SJSA1 (cell line): ENCODE measurements around the gene EBI3. TPM values are rescaled to one million over a fixed set of nuclear protein-coding genes. Genes with fewer than 3 reads are reported as not detected.
"Not testable (repeated sequence)": the region's sequence is repeated elsewhere in the genome, so short reads cannot be mapped to it uniquely, and the experiment has no call there.

ENCODE experiments used
- DNase-seq, 2 experiments: peaks; one replicate each; pipeline ENCODE4 v3.0.0-alpha.2; 2015 to 2020; ENCODE audit warnings: low spot score in 2 of 2, low read depth in 1 of 2
- H3K27ac ChIP-seq: fragments of 250-450 bp; sonication (Bioruptor Pico); 2 replicates; pipeline ENCODE4 v1.5.1; 2020; ENCODE audit warnings: mild to moderate bottlenecking, moderate library complexity
- H3K27me3 ChIP-seq: fragments of 250-450 bp; sonication (Bioruptor Pico); replicated peaks from 2 replicates; pipeline ENCODE4 v1.5.1; 2020; ENCODE audit warnings: mild to moderate bottlenecking, moderate library complexity
- H3K36me3 ChIP-seq: fragments of 250-450 bp; sonication (Bioruptor Pico); 2 replicates; pipeline ENCODE4 v1.5.1; 2020; ENCODE audit warnings: mild to moderate bottlenecking
- H3K4me1 ChIP-seq: fragments of 250-450 bp; sonication (Bioruptor Pico); replicated peaks from 2 replicates; pipeline ENCODE4 v1.6.1; 2021; ENCODE audit warnings: mild to moderate bottlenecking
- H3K4me3 ChIP-seq: fragments of 250-450 bp; sonication (Bioruptor Pico); 2 replicates; pipeline ENCODE4 v1.5.1; 2020; ENCODE audit warnings: mild to moderate bottlenecking
- H3K9me3 ChIP-seq: fragments of 250-450 bp; sonication (Bioruptor Pico); replicated peaks from 2 replicates; pipeline ENCODE4 v1.5.1; 2020; ENCODE audit warnings: mild to moderate bottlenecking
- total RNA-seq: library from RNA; depleted of rRNA; stranded (reverse); fragments of >200 nt; shearing (Covaris generic); gene quantifications from 2 replicates; pipeline ENCODE4 v1.2.3, GENCODE V29; 2014

The EBI3 gene
- total RNA-seq, 1 experiment from 2014 or later, result not detected

DNA sequence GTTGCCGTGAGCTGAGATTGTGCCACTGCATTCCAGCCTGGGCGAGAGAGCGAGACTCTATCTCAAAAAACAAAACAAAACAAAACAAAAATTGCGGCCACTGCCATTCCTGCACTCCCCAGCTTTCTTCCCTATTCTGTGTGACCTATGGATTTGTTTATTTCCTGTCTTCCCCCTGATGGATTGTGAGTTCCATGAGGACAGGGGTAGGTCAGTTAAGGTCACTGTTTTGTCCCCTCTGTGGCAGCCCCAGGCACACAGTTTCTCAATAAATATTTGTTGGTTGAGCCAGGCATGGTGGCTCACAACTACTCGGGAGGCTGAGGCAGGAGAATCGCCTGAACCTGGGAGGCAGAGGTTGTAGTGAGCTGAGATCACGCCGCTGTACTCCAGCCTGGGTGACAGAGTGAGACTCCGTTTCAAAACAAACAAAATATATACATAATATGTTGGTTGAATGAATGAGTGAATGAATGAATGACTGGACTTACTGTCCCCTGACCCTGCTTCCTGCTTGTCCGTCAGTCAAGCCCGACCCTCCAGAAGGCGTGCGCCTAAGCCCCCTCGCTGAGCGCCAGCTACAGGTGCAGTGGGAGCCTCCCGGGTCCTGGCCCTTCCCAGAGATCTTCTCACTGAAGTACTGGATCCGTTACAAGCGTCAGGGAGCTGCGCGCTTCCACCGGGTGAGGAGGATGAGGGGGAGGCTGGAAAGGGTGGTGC lies 5.0 kb downstream of the EBI3 start:
- H3K9me3 ChIP-seq, result no peaks in the 10 kb centered on the region
- H3K27ac ChIP-seq, result no peak overlapping the region
- H3K4me3 ChIP-seq, result no peak overlapping the region
- peaks cover 3% of the 10 kb centered on the region; the same call in 1 of the 2 replicates for H3K4me1 ChIP-seq
- no peaks in the 10 kb centered on the region for H3K36me3 ChIP-seq
- DNase-seq, result no peak
- no peaks in the 10 kb centered on the region for H3K27me3 ChIP-seq

DNA sequence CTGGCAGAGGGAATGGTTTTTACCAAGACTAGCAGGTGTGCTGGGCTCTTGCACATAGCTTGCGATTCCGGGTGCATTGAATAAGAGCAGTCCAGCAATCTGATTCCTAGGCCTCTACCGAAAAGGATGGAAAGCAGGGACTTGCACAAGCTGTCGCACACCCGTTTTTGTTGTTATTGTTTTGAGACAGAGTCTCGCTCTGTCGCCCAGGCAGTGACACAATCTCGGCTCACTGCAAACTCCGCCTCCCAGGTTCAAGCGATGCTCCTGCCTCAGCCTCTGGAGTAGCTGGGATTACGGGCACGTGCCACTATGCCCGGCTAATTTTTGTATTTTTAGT lies 5.5 kb downstream of the EBI3 start:
- H3K4me1 ChIP-seq, result no peaks in the 10 kb centered on the region
- H3K36me3 ChIP-seq, result no peaks in the 10 kb centered on the region
- no peaks in the 10 kb centered on the region for H3K9me3 ChIP-seq
- no peak overlapping the region for H3K4me3 ChIP-seq
- H3K27me3 ChIP-seq, result no peaks in the 10 kb centered on the region
- no peak for DNase-seq
- H3K27ac ChIP-seq, result no peak overlapping the region

DNA sequence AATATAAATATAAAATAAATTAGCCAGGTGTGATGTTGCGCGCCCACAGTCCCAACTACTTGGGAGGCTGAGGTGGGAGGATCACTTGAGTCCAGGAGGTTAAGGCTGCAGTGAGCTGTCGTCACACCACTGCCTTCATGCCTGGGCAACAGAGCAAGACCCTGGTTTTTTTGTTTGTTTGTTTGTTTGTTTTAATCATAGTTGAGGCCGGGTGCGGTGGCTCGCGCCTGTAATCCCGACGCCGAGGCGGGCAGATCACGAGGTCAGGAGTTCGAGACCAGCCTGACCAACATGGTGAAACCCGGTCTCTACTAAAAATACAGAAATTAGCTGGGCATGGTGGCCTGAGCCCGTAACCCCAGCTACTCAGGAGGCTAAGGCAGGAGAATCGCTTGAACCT lies 8.2 kb downstream of the EBI3 start:
- H3K27ac ChIP-seq, H3K27me3 ChIP-seq, H3K36me3 ChIP-seq, H3K9me3 ChIP-seq, DNase-seq, H3K4me3 ChIP-seq, H3K4me1 ChIP-seq: not testable (repeated sequence)

DNA sequence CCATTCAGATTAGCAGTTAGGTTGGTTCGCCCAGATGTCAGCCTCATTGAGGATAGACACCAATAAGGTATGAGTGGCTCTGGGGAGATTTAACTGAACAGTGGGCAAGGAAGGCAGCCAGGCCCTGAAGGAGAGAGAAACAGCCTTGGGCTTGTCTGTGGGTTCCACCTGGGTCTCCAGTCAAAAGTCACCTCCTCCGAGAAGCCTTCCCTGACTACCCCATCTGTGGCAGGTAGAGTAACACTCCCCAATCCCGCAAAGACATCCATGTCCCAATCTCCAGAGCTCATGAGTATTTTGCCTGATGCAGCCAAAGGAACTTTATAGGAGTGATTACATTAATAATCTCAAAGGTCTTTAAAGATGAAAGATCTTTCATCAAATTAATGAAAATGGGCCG lies 9.5 kb downstream of the EBI3 start:
- Histone ChIP-seq H3K27ac (no peak overlapping the region), H3K9me3 (no peaks in the 10 kb centered on the region), H3K36me3 (no peaks in the 10 kb centered on the region), H3K4me3 (no peak overlapping the region), H3K4me1 (no peaks in the 10 kb centered on the region), H3K27me3 (no peaks in the 10 kb centered on the region)
- DNase-seq, result no peak

DNA sequence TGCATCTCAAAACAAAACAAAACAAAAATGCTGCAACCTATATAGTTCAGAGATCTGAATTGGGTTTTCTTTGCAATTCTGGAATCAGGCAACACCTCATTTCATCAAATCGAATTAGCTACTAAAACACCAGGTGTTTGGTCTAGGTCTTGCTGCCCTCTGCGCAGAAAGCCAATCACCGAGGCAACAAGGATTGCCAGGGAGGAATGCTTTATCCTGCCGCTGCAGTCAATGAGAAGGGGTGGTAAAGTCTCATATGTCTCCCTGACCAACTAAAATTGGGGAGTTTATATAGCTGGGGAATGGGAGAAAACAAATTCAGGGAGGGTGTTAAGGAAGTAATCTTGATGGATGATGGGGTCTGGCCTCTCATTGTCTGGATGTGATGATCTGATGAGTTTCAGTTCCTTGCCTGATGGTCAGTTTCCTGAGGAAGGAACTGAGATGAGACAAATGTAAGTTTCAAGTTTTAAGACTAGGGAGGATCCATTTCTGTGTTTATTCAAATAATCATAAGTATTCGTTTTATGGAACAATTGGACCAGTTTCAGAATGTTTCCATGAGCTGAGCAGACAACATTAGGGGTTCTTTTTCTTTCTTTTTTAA lies 12.6 kb downstream of the EBI3 start:
- H3K27me3 ChIP-seq, result no peaks in the 10 kb centered on the region
- no peak overlapping the region for H3K4me3 ChIP-seq
- H3K27ac ChIP-seq, result no peak overlapping the region
- peaks cover 5% of the 10 kb centered on the region for H3K4me1 ChIP-seq
- no peaks in the 10 kb centered on the region; the same call in 1 of the 2 replicates for H3K9me3 ChIP-seq
- H3K36me3 ChIP-seq, result no peaks in the 10 kb centered on the region
- no peak for DNase-seq

DNA sequence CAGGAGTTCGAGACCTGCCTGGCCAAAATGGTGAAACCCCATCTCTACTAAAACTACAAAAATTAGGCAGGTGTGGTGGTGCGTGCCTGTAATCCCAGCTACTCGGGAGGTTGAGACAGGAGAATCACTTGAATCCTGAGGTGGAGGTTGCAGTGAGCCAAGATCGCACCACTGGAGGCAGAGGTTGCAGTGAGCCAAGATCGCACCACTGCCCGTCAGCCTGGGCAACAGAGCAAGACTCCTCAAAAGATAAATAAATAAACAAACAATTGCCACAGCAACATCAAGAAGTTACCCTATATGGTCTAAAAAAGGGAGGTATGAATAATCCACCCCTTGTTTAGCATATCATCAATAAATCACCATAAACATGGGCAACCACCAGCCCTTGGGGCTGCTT lies 16.6 kb downstream of the EBI3 start:
- DNase-seq, H3K4me3 ChIP-seq, H3K4me1 ChIP-seq, H3K27me3 ChIP-seq, H3K27ac ChIP-seq, H3K9me3 ChIP-seq: not testable (repeated sequence)
- H3K36me3 ChIP-seq, result peaks cover 22% of the 10 kb centered on the region

DNA sequence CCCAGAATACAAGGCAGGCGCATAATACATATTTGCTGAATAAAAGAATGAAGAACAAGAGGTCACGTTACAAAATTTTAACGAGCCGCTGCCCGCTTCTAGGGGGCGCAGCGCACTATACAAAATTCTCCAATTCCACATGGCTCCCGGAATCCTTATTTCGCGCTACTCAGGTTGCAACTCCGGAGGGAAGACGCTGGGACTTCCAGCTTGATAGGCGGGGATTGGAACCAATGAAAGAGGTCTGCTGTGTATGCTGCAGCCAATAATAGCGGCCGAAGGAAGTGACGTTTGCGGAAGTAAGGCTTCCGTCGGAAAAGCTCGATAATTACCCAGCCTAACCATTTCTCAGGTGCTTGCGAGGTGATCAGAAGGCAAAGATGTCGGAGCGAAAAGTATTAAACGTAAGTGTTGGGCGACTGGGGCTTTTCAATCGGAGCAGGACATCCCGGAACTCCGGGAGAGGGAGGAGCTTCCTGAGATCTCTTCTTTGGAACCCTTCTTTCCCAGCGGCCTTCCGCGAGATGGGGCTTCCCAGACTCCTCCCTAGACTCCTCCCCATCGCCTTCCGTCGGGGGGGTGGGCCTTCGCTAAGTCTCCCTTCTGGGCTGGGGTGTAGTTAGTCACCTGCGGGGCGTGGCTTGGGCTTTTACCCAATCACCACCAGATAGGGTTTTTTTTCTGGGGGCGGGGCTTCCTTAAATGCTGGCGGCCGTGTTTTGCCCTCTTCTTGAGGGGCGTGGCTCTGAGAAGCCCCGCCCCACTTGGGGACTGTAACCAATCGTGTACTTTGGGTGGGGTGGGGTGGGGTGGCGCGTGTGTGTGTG lies 17.7 kb downstream of the EBI3 start, which contains the start of gene YJU2:
TSS of gene YJU2 (plus strand) at position 314 of the 827 bp plus-strand sequence. CDS start at position 381, 67 bp downstream.
- H3K27me3 ChIP-seq, result no peaks in the 10 kb centered on the region
- DNase-seq, result peak; percentile 100
- H3K9me3 ChIP-seq, result no peaks in the 10 kb centered on the region; the same call in 1 of the 2 replicates
- peak within 1 kb of the TSS; percentile 70 for H3K4me3 ChIP-seq
- H3K36me3 ChIP-seq, result peaks cover 31% of the 10 kb centered on the region
- H3K27ac ChIP-seq, result peak within 1 kb of the TSS; percentile 94
- H3K4me1 ChIP-seq, result peaks cover 5% of the 10 kb centered on the region

DNA sequence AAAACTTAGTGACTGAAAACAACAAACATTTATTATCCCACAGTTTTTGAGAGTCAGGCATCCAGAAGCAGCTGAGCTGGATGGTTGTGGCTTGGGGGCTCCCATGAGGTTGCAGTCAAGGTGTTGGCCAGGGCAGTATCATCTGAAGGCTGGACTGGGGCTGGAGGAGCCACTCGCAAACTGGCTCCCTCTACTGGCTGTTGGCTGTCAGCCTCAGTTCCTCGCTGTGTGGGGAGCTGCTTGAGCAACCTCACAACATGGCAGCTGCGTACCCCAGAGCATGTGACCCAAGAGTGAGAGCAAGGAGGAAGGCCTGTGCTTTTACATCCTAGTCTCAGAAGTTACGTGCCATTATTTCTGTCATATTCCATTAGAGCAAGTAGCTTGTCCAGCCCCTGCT lies 27.2 kb downstream of the EBI3 start:
- no peak for DNase-seq
- Histone ChIP-seq H3K9me3 (peaks cover 20% of the 10 kb centered on the region), H3K36me3 (peaks cover 62% of the 10 kb centered on the region), H3K4me1 (no peaks in the 10 kb centered on the region), H3K4me3 (no peak overlapping the region), H3K27me3 (no peaks in the 10 kb centered on the region), H3K27ac (no peak overlapping the region)

DNA sequence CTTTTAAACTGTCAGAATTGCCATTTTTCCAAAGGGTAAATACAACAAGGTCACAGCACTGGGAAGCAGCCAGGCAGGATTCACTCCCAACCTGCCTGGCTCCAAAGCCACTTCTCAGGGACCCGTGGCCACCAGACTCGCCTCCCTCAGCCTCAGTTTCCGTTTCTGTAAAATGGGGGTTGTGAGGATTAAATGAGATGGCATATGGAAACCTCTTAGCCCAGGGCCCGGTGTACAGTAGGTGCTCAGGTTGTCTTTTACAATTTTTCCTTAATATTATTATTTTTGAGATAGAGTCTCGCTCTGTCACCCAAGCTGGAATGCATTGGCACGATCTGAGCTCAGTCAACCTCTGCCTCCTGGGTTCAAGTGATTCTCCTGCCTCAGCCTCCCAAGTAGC lies 27.7 kb downstream of the EBI3 start:
- peaks cover 62% of the 10 kb centered on the region for H3K36me3 ChIP-seq
- no peaks in the 10 kb centered on the region for H3K27me3 ChIP-seq
- no peak for DNase-seq
- no peak overlapping the region for H3K27ac ChIP-seq
- H3K4me3 ChIP-seq, result no peak overlapping the region
- H3K9me3 ChIP-seq, result peaks cover 20% of the 10 kb centered on the region
- no peaks in the 10 kb centered on the region for H3K4me1 ChIP-seq

DNA sequence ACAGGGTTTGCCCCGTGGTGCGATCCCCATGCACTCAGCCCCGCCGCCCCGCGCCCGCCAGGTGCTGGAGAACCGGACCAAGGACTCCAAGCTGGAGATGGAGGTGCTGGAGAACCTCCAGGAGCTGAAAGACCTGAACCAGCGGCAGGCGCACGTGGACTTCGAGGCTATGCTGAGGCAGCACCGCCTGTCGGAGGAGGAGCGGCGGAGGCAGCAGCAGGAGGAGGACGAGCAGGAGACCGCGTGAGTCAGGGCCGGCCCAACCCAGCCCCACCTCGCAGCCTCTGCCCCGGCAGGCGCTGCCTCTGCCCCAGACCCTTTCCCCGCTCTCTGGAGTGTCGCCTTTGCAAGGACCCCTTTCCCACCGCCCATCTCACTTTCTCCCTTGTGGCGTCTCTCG lies 28.9 kb downstream of the EBI3 start:
- Histone ChIP-seq H3K27me3 (no peaks in the 10 kb centered on the region), H3K27ac (no peak overlapping the region), H3K4me1 (no peaks in the 10 kb centered on the region), H3K36me3 (peaks cover 64% of the 10 kb centered on the region), H3K4me3 (no peak overlapping the region), H3K9me3 (peaks cover 19% of the 10 kb centered on the region)
- no peak for DNase-seq

DNA sequence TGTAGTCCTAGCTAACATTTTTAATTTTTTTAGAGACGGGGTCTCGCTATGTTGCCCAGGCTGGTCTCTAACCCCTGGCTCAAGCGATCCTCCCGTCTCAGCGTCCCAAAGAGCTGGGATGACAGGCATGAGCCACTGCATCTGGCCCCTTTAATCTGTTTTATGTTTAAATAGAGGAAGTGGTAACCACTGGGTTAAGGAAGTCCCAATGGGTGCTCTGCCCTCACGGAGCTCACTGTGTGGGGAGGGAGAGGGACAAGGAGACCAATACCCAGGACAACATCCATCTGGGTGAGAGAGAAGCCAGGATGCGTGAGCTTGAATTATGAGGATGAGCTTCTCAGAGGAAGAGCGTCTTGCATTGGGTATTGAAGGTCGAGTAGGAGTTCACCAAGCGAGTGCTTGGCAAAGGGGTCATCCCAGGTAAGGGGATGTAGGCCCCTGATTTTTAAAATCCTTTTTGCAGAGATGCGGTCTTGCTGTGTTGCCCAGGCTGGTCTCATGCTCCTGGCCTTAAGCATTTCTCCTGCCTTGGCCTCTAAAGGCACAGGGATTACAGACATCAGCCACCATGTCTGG lies 31.4 kb downstream of the EBI3 start:
- DNase-seq, result no peak
- peaks cover 44% of the 10 kb centered on the region for H3K36me3 ChIP-seq
- H3K27me3 ChIP-seq, result no peaks in the 10 kb centered on the region
- H3K4me1 ChIP-seq, result no peaks in the 10 kb centered on the region
- H3K4me3 ChIP-seq, result no peak overlapping the region
- no peak overlapping the region for H3K27ac ChIP-seq
- H3K9me3 ChIP-seq, result 0 out of 2 replicates have a peak, but pooled peaks cover 4% of the 10 kb centered on the region

DNA sequence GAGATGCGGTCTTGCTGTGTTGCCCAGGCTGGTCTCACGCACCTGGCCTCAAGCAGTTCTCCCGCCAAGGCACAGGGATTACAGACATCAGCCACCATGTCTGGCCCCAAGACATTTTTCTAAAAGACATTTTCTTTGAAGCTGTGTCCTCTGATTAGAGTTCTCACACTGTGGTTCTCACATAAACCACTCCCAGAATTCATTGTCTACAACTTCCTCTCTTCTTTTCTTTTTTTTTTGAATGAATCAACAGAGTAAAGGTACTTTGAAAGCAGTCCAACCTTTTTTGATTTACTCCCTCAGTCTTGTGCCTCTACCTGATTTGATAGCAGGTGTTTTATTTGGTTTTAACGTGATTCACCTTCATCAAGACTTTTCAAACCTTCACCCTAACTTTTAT lies 35.5 kb downstream of the EBI3 start:
- Histone ChIP-seq H3K36me3 (peaks cover 39% of the 10 kb centered on the region), H3K9me3 (no peaks in the 10 kb centered on the region), H3K4me1 (no peaks in the 10 kb centered on the region), H3K27ac (no peak overlapping the region), H3K27me3 (no peaks in the 10 kb centered on the region), H3K4me3 (no peak overlapping the region)
- DNase-seq, result no peak

DNA sequence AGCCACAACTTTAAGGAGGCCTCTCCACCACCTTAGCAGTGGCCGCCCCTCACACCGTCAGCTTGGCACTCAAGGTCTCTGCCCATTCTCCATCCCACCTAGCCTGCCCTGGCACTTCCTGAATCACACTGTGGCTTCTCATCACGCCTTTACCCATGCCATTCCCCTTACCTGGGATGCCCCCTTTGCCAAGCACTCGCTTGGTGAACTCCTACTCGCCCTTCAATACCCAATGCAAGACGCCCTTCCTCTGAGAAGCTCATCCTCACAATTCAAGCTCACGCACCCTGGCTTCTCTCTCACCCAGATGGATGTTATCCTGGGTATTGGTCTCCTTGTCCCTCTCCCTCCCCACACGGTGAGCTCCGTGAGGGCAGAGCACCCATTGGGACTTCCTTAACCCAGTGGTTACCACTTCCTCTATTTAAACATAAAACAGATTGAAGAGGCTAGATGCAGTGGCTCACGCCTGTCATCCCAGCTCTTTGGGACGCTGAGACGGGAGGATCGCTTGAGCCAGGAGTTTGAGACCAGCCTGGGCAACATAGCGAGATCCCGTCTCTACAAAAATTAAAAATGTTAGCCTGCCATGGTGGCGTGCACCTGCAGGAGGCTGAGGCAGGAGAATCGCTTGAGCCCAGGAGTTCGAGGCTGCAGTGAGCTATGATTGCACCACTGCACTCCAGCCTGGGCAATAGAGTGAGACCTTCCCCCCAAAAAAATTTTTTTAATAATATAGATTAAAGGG lies 37.1 kb downstream of the EBI3 start:
- Histone ChIP-seq H3K27ac (no peak overlapping the region), H3K4me3 (no peak overlapping the region), H3K4me1 (no peaks in the 10 kb centered on the region), H3K27me3 (no peaks in the 10 kb centered on the region), H3K36me3 (peaks cover 31% of the 10 kb centered on the region), H3K9me3 (no peaks in the 10 kb centered on the region)
- no peak for DNase-seq
